ENCODE measurements around the gene THOC6.

Gene THOC6

DNA sequence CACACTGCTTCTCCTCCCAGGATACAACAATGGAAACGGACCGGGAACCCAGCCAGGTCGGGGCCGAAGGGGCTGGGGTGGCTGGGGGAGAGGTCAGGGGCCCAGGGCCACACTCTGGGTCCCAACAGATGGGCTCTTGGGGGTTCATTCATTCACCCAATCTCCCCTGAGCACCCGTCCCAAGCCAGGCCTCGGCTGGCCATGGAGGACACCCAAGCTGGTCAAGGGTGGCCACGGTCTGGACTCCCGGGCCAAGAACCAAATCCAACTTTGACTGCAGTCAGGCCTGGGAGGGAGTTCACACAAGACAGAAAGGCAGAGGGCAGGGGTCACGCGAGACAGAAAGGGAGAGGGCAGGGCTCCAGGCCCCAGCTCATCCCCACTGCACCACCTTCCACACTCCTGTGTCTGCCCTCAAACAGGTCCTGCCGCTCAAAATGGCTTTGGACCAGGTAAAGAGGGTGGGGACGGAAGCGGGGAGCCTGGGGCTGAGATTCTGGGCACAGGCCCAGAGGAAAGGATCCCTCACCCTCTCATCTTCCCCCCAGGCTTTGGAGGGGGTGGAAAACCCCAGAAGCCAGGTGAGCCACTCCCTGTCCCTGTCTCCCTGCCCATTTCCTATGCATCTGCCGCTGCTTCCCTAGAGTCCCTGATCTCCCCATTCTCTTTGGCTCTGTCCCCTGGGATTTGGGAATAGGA, 31.3 kb upstream of the THOC6 start:
- no peak for DNase-seq

DNA sequence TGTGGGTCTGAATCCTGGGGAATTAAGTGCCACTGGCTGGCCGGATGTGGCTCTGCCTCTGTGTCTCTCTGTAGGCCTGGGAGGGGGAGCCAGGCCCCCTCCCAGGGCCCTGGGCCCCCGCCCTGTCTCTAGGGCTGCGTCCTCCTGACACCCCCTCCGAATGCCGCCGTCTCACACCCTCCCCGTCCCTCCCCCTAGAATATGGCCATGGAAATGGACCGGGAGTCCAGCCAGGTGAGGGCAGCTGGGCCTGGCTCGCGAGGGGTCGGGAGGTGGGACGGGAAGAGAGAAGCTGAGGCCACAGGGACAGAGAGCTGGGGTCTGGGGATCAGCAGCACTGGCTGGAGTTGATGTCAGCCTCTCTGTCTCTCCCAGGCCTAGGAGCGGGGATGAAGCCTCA, 27.5 kb upstream of the THOC6 start:
- no peak for DNase-seq

DNA sequence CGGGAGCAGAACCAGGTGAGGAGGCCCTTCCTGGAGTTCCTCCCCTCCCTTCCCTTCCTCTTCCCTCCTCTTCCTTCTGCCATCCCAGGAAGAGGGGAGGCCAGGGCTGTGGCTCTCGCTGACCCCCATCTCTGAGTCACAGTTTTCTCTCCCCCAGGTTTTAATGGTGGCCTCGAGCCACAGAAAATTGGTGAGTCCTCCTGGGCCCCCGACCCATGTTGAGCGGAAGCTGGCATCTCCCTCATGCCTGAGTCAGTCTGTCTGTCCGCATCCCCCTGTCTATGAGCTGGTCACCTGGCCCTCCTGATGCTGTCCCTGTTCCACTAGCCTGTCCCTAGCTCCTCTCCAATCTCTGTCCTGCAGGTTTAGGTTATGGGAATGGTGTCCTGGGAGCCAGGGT, 23.9 kb upstream of the THOC6 start:
- DNase-seq: no peak

DNA sequence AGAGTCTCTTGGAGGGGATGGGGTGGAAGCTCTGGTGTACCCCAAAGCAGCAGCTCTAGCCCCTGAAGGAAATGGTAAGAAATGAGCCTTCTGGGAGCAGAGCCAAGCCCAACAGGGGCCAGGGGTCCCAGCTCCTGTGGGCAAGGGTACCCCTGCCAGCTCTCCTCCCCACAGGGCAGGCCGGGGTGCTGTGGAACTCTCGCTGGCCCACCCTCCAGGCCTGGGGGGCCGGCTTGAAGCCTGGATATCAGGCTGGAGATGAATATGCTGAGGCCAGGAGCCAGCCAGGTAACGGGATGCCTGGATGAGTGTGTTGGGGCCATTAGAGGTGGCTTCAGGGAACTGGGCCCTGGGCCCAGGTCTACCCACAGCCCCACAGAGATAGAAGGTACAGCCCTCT, 23.3 kb upstream of the THOC6 start:
- no peak for DNase-seq

DNA sequence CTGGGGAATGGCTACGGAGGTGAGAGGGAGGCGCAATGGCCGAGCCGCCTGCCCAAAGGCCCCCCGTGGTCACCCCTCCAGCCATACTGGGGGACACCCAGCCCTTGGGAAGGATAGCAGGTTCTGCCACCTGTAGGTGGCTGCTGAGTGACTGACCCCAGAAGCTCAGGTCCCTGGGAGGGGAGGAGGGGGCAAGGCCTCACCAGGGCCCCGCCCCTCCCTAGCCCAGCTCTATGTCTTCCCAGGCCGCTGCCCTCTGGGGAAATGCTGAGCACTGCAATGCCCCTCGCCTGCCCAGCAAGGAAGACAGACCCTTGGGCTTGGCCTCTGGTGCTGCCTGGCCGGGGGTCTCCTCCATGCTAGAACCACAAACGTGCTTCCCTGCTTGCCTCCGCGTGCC, 22.5 kb upstream of the THOC6 start:
- DNase-seq: no peak

DNA sequence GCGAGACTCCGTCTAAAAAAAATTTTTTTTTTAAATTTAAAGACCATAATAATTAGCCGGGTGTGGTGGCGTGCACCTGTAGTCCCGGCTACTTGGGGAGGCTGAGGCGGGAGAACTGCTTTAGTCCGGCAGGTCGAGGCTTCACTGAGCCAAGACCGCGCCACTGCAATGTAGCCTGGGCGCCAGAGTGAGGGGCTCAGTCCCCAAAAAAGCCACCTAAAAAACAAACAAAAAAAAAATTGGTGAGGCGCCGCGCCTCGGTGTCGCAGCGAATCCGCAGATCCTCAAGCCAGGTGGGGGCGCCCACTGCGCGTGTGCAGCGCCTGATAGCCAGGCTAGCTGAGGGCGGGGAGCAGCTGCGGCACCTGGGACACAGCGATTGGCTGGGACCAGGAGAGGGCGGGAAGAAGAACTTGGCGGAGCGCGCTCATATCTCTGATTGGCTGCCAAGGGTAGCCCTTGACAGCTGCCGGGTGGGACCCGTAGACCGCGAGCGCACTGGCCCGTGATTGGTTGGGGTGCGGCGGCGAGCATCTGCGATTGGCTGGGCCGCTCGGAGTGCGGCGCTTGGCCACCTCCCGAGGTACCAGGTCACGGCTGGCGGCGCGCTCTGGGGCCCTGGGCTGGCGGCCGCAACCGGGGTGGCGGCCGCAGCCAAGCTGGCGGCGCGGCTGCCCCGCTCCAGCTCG, 20.1 kb upstream of the THOC6 start:
- peak; percentile 75 to 97 for DNase-seq

DNA sequence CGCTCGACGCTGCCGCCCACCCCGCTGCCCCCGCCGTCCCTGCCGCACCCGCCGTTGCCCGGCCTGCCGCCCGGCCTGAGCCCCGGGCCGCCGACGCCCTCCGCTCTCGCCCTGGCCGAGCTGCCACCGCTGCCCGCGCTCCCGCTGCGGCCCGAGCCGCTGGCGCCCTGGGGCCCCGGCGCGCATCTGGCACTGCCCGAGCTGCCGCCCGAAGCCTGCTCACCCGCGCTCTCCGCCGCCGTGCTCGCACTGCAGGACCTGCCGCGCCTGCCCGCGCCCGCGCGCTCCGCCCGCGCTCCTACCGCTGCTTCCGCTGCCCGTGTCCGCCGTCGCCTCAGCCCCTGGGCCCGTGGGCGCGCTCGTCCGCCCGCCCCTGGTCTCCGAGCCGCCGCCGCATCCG, 19.5 kb upstream of the THOC6 start:
- no peak for DNase-seq

DNA sequence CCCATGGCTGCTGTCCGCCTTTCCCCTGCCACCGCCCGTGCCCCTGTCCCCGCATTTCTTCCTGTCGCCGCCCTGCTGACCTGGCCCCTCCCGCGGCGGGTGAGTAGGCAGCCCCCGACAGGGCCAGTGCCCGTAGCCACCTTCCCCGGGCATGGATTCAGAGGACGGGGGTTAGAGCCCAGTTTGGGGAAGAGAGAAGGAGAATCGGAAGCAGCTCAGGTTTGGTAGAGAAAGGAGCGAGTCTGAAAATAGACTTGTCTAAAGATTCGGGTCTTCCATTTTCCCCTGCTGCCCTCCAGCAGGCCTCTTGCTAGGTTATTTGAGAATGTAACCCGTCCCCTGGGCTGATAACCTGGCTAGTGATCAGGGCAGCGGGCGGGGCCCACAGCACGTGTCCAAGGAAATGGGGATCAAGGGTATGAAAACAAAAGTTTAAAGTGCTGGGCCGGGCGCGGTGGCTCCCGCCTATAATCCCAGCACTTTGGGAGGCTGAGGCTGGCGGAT, 19.0 kb upstream of the THOC6 start:
- no peak for DNase-seq

DNA sequence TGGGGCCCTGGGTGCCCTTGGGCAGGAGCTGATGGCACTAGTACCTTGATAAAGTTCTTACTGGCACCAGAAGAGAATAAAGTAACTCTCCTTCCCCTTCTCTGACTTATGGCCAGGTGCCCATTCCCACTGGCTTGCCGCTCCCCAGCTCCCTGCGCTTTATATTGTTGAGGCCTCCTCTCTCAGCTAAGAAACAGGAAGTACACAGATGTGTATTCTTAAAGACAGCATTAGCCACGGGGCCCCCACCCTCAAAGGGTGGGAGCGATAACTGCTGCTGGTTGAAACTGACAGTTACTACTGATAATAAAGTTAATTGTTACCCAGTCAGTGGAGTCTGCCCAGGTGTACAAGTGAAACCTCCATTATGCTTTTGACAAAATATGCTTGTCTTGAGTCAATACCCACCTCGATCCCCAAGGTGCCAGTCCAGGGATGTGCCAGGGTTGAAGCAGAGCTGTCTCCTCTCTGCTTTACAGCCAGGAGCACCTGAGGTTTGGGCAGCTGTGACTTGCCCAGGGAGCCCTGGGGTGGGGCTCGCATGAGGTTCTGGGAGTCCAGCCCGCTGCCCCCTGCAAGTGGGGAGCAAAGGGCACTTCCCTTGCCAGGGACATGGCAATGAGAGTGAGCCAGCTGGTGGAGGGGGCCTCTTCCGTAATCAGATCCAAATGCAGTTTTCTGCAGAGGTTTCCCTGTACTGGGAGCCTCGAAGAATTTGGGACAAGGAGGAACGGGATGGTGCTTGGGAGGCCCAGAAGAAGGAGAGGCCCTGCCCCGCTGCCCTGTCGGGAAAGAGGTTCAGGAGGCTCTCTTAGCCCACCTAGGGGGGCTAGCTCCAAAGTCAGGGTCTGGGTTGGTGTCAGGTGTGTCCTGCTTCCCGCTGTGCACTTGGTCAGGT, 16.5 kb upstream of the THOC6 start:
- no peak for DNase-seq

DNA sequence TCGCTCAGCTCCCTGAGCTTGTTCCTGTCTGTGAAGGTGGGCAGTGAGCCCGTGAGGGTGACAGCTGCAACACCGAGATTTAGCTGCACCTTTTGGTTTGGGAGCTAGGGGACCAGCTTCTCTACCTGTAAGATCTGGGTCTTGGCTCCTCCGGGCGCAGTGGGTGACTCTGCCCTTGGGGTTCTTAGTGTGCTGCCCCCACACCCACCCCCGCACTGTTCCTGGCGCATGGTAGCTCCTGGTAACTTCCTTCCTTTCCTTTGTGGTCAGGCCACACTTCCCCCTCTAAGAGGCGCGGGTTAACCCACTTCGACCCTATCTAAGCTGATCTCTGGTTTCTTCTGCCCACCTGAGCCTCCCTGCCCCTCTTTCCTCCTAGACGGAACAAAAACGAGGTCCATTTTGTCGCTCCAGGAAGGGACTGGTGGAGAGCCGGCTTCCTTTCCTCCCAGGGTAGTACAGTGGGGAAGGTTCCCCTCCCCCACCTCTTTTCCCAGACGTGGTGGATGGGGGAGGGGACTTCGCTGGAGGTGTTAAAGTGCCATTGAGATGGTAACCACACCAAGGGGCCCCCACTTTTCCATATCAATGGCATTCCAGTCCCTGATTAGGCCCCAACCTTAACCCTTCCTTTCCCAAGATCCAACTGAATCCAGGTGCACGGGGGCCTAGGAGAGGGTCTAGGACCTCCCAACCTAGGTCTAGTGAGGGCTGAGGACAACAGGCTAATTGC, 15.7 kb upstream of the THOC6 start:
- peak in 1 of 2 donors; percentile 24 for DNase-seq

DNA sequence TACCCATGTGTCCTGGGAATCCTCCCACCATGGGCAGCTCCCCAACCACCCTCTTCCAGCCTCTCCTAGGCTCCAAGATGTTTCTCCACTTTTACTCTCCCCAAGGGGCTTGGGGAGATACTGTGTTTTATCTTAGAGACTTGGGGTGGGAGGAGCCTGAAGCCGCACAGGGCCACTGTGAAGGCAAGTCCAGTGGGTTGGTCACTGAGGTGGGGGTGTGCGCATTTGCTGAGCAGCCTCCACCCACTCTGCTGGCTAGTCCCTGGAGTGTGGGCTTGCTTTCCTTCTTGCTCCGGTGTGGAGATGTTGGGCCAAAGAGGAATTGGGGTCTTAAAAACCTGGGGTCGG, 15.2 kb upstream of the THOC6 start:
- DNase-seq: no peak

DNA sequence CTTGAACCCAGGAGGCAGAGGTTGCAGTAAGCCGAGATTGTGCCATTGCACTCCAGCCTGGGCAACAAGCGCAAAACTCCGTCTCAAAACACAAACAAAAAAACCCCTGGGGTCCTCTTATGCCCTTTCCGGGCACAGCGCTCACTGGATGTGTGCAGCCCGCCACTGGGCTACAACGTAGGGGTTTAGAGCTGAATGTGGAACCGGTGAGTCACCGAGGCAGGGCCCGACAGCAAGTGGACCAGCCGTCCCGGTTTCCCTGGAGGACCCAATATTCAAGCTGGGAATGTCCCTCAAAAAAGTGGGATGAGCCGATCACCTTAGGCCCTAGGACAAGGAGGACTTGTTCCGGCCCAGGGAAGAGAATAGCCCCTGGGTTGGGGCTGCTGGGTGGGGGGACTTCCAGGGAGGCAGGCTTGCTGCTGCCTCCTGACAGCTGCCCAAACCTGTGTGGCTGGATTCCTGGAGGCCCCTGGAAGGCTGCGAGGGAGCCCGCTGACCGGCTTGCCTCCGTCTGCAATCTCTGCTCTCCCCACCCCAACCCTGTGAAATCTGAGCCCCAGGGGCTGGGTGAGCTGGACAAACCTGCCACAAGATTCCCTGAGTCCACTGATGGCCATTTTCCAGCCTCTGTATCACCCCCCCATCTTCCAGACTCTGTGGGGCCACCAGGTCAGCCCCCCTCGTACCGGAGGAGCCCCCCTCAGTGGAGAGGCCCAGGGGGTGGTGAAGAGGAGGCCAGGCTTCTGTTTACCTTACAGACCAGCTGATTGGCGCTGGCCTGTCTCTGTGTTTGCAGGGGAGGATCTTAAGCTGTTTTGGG, 14.1 kb upstream of the THOC6 start:
- DNase-seq: no peak

DNA sequence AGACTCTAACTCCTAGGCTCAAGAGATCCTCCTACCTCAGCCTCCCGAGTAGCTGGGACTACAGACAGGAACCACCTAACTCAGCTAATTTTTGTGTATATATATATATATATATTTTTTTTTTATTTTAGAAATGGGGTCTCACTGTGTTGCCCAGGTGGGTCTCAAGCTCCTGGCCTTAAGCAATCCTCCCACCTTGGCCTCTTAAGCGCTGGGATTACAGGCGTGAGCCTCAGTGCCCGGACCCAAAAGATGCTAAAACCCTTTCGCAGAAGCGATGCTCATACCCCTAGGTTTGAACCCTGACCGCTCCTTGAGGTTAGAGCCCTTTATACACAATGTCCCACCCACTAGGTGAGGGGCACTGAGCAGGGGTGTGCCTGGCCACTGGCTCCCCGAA, 13.3 kb upstream of the THOC6 start:
- DNase-seq: no peak

DNA sequence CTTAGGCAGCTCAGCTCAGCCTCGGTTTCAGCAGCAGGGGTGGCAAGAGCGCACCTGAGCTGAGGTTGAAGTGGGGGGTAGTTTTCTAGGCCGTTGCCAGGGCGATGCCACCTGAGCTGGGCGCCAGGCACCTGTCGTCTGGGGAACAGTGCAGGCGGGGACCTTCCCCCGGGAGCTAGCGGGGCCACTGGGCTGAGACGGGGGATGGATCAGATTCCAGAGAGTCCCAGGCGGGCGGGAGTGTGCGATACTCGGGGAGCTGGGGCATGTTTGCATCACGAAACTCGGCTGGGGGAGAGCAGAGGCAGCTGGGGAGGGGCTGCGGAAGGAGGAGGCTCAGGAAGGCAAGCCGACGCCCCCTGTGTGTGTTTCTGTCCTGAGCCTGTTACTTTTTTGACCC, 11.6 kb upstream of the THOC6 start:
- DNase-seq: no peak

DNA sequence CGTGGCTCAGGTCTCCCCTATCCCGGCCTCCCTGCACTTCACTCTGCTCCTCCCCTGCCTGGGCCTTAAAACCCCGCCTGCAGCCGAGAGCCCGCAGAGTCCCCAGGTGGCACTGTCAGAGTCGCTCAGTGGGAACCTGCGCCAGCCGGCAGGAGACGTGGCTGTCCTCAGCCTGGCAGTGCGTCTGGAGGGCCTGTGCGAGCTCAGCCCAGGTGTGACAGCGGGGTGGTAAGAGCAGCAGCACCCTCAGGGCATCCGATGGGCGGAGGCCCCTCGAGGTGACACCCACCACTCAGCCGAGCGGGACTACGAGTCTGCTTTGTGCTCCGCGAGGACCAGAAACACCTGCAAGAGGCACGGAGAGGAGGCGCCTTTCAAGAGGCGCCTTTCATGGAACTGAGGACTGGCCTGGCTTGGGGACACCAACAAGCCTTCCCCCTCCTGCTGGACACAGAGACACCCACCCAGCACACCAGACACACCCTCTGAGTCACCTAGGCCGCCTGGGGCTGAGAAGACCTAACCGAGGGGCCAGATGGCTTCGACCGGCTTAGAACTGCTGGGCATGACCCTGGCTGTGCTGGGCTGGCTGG, 10.9 kb upstream of the THOC6 start, which contains the start of gene CLDN9:
Gene CLDN9 (plus strand): TSS at position 96 of the 593 bp plus-strand sequence. CDS start 440 bp downstream, at position 536.
- DNase-seq: no peak

DNA sequence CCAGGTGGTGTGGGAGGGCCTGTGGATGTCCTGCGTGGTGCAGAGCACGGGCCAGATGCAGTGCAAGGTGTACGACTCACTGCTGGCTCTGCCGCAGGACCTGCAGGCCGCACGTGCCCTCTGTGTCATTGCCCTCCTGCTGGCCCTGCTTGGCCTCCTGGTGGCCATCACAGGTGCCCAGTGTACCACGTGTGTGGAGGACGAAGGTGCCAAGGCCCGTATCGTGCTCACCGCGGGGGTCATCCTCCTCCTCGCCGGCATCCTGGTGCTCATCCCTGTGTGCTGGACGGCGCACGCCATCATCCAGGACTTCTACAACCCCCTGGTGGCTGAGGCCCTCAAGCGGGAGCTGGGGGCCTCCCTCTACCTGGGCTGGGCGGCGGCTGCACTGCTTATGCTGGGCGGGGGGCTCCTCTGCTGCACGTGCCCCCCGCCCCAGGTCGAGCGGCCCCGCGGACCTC, 10.3 kb upstream of the THOC6 start:
- DNase-seq: no peak

DNA sequence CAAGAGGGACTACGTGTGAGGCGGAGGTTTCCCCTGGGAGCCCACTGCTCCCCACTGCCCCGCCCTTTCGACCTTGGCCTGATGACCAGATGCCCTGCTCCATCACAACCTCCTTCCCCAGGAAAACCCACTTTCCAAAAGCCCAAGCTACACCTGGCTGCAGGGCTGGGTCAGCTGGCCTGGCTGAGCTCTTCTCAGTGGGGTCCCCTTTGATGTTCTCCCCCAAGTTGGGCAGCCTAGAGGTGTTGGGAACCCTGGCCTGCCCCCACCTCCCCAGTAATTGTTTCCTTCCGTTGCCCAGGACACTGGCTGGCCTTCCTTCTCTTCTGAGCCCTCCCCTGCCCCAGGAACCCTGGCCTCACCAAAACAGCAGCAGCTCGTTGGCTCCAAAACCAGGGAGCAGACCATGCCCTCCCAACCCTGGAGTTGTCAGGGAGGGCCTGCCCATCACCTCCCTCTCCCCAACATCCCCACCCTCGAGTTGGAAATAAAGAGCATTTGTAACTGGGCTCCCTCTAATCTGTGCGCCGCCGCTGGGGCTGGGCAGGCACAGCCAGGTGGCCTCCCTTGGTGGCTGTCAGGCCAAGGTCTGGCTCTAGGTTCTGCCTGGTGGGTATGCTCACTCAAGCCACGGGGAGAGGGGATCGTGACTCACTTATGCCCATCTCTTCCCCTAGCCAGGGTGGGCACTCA, 9.7 kb upstream of the THOC6 start:
- DNase-seq: no peak

DNA sequence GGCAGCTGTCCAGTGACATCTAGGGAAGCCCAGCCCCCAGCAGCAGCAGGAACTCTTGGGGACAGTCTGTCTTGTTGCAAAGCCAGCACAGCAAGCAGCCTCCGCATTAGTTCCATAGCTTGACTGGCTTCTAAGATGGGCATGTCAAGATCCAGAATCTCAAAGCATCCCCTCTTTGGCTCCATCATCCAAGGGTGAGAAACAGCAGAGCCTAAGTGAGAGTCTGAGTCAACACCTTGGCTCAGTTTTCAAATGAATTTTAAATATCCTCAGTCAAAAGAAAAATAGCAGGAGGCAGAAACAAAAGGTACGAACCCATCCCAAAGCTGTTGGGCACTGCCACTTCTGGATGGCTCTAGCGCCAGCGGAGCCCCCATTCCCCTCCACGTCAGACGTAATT, 8.9 kb upstream of the THOC6 start:
- DNase-seq: no peak

DNA sequence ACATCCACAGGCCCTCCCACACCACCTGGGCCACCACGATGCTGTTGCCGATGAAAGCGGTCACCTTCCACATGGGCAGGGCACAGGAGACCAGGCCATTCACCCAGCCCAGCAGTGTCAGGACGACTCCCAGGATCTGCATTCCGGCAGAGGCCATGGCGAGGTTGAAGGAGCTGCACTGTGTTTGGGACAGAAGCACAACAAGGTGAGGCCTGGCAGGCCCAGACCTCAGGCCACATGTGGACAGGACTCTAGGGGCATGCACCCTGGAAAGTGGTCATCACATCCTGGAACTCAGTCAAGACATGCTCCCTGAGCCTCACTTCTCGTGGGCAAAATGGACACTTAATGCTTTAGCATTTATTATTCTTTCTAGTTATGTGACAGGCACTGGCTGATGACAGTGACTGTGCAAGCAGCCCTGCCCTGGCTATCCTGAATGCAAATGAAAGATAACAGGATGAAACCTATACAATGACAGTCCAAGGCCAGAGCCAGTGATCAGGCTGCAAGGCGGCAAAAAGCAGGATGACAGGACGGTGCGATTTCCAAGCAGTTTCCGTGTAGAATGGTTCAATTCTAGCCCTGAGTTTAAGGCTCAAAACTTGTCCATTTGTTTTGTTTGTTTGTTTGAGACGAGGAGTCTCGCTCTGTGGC, 7.8 kb upstream of the THOC6 start:
- DNase-seq: no peak

DNA sequence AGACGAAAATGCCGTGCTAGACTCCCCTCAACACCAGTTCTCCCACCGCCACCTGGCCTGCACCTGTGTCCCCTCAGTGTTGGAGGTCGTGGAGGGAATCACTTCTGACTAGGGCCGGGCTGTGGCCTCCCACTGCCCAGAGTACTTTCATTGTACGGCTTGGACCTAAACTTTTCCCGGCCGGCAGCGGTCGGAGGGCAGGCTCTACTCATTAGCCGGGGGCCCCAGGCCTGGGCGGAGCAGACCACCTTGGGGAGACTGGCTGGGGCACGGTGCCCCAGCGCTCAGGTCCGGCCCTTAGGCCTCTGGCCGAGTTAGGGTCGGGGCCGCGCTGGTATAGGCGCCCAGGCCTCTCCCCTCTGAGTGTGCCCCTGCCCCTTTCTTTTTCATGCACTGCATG, 6.5 kb upstream of the THOC6 start:
- no peak for DNase-seq
